ENCODE data around the gene OR5AR1. TPM values are rescaled to one million over a fixed set of nuclear protein-coding genes. Genes with fewer than 3 reads are reported as not detected.
"Not testable (repeated sequence)": the region's sequence is repeated elsewhere in the genome, so short reads cannot be mapped to it uniquely, and the experiment has no call there.

The OR5AR1 gene
- total RNA-seq, 2 donors from 2014 or later: not detected

DNA sequence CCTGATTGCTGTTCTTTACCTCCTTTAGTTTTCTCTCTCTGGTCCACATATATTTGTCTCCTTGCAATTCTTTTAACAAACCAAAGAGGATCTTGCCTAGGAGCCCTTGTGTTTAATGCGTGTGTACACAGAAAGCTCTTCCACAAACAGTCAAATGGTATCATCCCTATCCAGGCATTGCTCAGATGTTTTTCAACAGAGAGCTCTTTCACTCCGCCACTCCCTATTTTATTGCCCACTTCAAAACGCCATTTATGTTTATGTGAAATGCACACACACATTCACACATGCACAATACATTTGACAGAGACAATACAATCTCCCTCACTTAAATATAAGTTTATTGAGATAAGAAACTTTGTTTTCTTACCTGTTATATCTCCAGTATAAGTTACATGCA, 26.0 kb upstream of the OR5AR1 start:
- ATAC-seq (ENCODE audit: insufficient number of reproducible peaks, low FRiP score, low read depth): no peak
- no peaks in the 10 kb centered on the region for H3K27me3 ChIP-seq (replicated peaks; ENCODE audit: insufficient read depth)

GRCh38 chr11:56642339-56642738, 21.1 kb upstream of the OR5AR1 start, which contains the start of gene OR5AP2:
OR5AP2 (minus strand) TSS chr11:56642439; CDS start chr11:56642439, 0 bp downstream.
- Histone ChIP-seq H3K27ac (no peak within 1 kb of the TSS), H3K27me3 (replicated peaks; ENCODE audit: insufficient read depth) (no peaks in the 10 kb centered on the region), H3K4me3 (no peak within 1 kb of the TSS), H3K4me1 (ENCODE audit: control insufficient read depth in 1 of 2, low read depth in 2 of 2) (no peaks in the 10 kb centered on the region), H3K9me3 (no peaks in the 10 kb centered on the region), H3K36me3 (no peaks in the 10 kb centered on the region)
- DNase-seq (ENCODE audit: low spot score) (no peak), ATAC-seq (ENCODE audit: insufficient number of reproducible peaks, low FRiP score, low read depth) (no peak)
- no peak for TF ChIP-seq CTCF (IDR thresholded peaks at IDR 0.05)

More for the DNA sequence above, 26.0 kb upstream of the OR5AR1 start:
- no peaks in the 10 kb centered on the region for H3K4me1 ChIP-seq (ENCODE audit: control insufficient read depth in 1 of 2, low read depth in 2 of 2)
- no peak overlapping the region for H3K27ac ChIP-seq
- no peaks in the 10 kb centered on the region for H3K36me3 ChIP-seq
- no peaks in the 10 kb centered on the region for H3K9me3 ChIP-seq
- no peak for DNase-seq (ENCODE audit: low spot score)
- no peak overlapping the region for H3K4me3 ChIP-seq
- TF ChIP-seq CTCF (IDR thresholded peaks at IDR 0.05): no peak

DNA sequence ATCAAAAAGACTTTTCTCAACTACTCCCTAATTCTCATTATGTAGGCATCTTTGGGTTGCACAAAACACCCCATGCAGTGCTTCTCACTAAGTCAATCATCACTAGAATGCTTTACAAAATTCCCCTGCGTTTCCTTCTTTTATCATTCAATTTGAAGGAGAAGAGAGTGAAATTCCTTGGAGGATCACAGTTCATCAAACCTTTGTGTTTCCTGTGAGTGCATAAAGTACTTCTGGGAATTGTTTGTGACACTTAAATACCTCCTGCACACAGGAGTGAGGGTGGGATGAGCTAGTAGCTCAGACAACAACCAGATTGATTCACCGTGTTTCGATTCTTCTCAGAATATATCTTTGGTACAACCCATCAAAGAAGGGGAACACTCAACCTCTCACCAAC, 3.7 kb upstream of the OR5AR1 start:
- Histone ChIP-seq H3K27me3 (replicated peaks; ENCODE audit: insufficient read depth) (no peaks in the 10 kb centered on the region), H3K36me3 (no peaks in the 10 kb centered on the region), H3K4me1 (ENCODE audit: control insufficient read depth in 1 of 2, low read depth in 2 of 2) (no peaks in the 10 kb centered on the region), H3K4me3 (no peak overlapping the region), H3K27ac (no peak overlapping the region), H3K9me3 (no peaks in the 10 kb centered on the region)
- no peak for TF ChIP-seq CTCF (IDR thresholded peaks at IDR 0.05)
- ATAC-seq (ENCODE audit: insufficient number of reproducible peaks, low FRiP score, low read depth) (no peak), DNase-seq (ENCODE audit: low spot score) (no peak)

DNA sequence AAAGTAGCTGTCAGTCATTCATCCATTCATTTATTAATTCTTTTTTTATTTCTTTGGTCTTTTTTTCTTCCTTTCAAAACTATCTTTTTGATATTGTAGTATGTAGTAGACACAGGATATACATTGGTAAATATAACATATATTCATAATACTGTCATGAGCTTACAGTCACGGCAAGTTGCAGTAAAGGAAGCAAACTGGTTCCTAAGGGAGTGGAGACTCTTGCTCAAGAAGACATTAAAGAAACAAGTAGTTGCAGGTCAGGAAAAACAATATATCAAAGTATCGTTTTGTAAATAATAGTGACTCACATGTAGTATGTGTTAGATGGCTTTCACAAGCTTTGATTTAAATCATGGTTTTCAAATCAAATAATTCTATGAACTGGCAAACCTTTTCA, 7.5 kb downstream of the OR5AR1 start:
- TF ChIP-seq CTCF (IDR thresholded peaks at IDR 0.05): no peak
- no peak for DNase-seq (ENCODE audit: low spot score)
- Histone ChIP-seq H3K27ac (no peak overlapping the region), H3K36me3 (no peaks in the 10 kb centered on the region), H3K4me3 (no peak overlapping the region), H3K27me3 (replicated peaks; ENCODE audit: insufficient read depth) (no peaks in the 10 kb centered on the region), H3K9me3 (no peaks in the 10 kb centered on the region), H3K4me1 (ENCODE audit: control insufficient read depth in 1 of 2, low read depth in 2 of 2) (no peaks in the 10 kb centered on the region)
- no peak for ATAC-seq (ENCODE audit: insufficient number of reproducible peaks, low FRiP score, low read depth)

DNA sequence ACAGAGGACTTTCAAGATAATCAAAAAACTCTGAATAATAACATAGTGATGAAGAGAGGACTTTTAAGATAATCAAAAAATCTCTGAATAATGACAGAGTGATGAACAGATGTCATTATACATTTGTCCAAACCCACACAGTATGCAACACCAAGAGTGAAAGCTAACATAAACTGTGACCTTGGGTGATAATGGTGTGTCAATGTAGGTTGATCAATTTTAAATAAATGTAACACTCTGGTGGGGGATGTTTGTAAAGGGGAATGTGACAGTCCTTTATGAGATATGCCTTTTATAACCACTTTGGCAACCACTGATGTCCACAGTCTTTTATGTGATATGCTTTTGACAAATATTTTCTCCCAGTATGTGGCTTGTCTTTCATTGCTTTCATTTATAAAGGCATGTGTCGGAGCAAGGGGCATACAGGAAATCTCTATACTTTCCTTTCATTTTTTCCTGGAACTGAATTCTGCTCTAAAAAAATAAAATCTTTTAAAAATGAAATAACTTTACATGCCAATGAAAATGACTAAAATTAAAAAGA, 25.1 kb downstream of the OR5AR1 start:
- ATAC-seq (ENCODE audit: insufficient number of reproducible peaks, low FRiP score, low read depth): no peak
- Histone ChIP-seq H3K27ac (no peak overlapping the region), H3K36me3 (no peaks in the 10 kb centered on the region)

GRCh38 chr11:56691179-56691578, 27.7 kb downstream of the OR5AR1 start:
- DNase-seq (ENCODE audit: low spot score); H3K9me3 ChIP-seq; H3K27ac ChIP-seq; H3K4me3 ChIP-seq; ATAC-seq (ENCODE audit: insufficient number of reproducible peaks, low FRiP score, low read depth); H3K4me1 ChIP-seq (ENCODE audit: control insufficient read depth in 1 of 2, low read depth in 2 of 2); H3K36me3 ChIP-seq; H3K27me3 ChIP-seq (replicated peaks; ENCODE audit: insufficient read depth): not testable (repeated sequence)

More for the DNA sequence above, 25.1 kb downstream of the OR5AR1 start:
- no peak for DNase-seq (ENCODE audit: low spot score)
- H3K9me3 ChIP-seq: no peaks in the 10 kb centered on the region
- H3K4me1 ChIP-seq (ENCODE audit: control insufficient read depth in 1 of 2, low read depth in 2 of 2): no peaks in the 10 kb centered on the region
- no peaks in the 10 kb centered on the region for H3K27me3 ChIP-seq (replicated peaks; ENCODE audit: insufficient read depth)
- H3K4me3 ChIP-seq: no peak overlapping the region
- TF ChIP-seq CTCF (IDR thresholded peaks at IDR 0.05): no peak

Measured in thoracic aorta (tissue), 2 donors.